ENCODE results near the gene TICAM1.
"Not testable (repeated sequence)": the region's sequence is repeated elsewhere in the genome, so short reads cannot be mapped to it uniquely, and the experiment has no call there.

TICAM1 gene

DNA sequence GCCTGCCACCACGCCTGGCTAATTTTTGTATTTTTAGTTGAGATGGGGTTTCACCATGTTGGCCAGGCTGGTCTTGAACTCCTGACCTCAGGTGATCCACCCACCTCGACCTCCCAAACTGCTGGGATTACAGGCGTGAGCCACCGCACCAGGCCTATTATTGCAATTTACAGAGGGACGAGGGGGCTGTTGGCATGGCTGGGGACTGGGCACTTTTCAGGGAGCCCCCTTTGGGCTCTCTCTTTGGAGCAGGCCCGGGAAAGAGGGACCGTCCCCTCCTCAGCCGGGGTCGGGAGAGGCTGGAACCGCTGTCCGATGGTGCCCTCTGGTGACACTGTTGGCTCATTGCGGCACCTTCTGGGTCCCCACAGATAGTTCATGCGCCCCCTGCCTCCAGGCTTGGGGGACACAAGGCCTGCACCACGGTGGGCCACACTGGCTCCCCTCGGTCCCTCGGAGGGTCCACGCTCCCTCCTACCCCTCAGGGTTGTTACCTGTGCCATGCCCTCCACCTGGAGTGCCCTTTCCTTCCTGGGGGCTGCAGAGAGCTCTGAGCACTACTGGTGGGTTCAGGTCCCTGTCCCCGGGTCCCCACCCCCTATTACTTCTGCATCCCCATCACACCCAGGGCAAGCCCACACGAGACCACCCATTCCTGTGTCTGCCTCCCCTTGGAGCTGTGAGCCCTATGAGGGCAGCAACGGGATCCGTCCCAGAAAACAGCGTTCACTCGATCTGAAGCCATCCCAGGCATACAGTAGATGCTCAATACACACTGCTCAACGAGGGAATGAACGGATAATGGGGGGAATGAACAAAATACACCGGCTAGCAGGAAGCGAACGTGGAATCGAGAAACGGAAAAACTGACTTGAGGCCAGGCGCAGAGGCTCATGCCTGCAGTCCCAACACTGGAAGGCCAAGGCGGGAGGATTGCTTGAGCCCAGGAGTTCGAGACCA is 27.5 kb downstream of the TICAM1 start:
- peak; percentile 24 for DNase-seq

- DNase-seq, result no peak
These were observed 28.8 kb downstream of the TICAM1 start for GRCh38 chr19:4802711-4803110.

GRCh38 chr19:4801085-4801619 is 30.4 kb downstream of the TICAM1 start:
- DNase-seq, result no peak

- no peak for DNase-seq
These were observed 30.9 kb downstream of the TICAM1 start for GRCh38 chr19:4800591-4801081.

- no peak for DNase-seq
These were observed 36.1 kb downstream of the TICAM1 start for GRCh38 chr19:4795400-4795799.

DNA sequence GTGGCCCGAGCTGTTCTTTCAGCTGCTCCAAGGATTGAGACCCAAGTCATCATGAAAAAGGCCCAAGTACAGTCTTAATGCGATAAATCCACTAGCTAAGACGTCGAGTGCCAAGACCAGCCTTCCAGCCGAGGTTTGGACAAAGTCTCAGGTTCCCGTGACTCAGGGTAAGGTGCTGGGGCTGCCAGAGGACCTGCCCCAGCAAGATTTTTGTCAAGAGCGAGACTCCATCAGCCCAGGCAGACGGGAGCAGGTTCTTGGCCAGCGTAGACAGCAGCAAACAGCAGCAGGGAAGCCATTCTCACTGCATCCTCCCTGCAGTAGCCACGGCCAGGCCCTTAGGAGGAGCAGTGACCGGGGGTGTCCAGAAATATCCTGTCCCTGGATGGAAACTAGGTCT is 36.5 kb downstream of the TICAM1 start:
- DNase-seq, result no peak

DNA sequence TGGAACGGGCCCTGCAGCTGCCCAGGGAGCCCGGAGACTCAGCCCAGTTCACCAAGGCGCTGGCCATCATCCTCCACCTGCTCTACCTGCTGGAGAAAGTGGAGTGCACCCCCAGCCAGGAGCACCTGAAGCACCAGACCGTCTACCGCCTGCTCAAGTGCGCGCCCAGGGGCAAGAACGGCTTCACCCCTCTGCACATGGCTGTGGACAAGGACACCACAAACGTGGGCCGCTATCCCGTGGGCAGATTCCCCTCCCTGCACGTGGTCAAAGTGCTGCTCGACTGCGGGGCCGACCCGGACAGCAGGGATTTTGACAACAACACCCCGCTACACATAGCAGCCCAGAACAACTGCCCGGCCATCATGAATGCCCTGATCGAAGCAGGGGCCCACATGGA is 38.2 kb downstream of the TICAM1 start:
- DNase-seq, result not testable (repeated sequence)

GRCh38 chr19:4792866-4793195 is 38.7 kb downstream of the TICAM1 start:
- not testable (repeated sequence) for DNase-seq

GRCh38 chr19:4792019-4792865 is 39.3 kb downstream of the TICAM1 start:
- not testable (repeated sequence) for DNase-seq

DNA sequence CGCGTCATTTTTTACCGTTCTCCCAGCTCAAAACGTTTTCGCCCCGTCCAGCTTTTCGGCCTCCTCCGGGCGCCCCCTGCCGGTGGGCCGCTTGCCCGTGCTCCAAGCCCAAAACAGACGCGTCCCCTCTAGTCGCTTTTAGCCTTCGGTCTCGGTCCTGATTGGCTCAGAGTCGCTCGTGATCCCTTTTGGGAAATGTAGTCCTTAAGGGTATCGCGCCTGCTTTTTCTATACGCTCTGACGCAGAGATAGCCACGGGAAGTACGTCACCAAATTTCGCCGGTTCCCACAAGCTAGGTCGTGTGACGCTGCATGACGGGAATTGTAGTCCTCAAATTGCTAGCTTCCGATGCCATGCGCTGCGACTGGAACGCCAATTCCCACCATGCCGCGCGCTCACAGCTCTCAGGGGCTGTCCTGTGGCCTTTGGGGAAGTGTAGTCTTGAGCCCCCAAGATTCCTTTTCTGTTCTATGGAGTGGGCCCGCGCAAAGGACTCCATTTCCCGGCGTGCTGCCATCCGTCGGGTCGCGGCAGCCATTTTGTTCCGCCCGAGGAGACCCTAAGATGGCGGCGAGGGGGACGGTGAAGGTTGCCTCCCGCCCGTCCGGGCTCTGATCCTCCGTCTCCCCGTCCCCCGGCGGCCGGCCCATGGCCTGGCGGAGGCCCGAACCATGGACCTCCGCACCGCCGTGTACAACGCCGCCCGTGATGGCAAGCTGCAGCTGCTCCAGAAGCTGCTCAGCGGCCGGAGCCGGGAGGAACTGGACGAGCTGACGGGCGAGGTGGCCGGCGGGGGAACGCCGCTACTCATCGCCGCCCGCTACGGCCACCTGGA is 40.1 kb downstream of the TICAM1 start, which contains the start of gene FEM1A:
Gene FEM1A, plus strand, starts transcription at position 552 of the 836 bp plus-strand sequence. Its CDS starts 121 bp downstream, at position 673.
- peak; percentile 100 for DNase-seq

DNA sequence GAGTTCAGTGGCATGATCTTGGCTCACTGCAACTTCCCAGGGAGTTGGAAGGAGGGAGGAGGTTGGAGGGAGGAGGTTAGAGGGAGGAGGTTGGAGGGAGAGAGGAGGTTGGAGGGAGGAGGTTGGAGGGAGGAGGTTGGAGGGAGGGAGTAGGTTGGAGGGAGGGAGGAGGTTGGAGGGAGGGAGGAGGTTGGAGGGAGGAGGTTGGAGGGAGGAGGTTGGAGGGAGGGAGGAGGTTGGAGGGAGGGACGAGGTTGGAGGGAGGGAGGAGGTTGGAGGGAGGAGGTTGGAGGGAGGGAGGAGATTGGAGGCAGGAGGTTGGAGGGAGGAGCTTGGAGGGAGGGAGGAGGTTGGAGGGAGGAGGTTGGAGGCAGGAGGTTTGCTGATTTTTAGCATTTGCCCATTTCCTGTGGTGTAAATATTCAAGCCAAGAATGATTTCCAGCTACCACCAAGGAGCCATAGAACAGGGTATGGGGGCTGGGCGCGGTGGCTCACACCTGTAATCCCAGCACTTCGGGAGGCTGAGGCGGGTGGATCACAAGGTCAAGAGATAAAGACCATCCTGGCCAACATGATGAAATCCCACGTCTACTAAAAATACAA is 45.0 kb downstream of the TICAM1 start:
- not testable (repeated sequence) for DNase-seq

DNA sequence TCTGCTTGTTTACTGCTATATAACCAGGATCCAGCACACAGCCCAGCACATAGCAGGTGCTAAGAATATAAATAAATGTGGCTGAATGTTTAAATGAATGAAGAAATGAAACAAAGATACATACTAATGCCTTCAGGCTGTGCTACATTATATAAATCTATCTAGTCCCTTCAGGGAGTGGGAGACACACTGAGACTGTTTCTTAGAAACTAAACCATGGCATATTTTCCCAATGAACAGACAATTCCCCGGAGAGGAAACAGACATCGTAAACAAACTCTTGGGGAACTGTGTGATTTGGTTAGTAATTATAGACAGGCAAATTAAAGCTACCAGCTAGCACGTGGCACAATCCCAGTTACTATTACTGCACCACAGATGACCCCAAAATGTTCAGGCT is 49.7 kb downstream of the TICAM1 start:
- no peak for DNase-seq

GRCh38 chr19:4780860-4781259 is 50.7 kb downstream of the TICAM1 start:
- DNase-seq, result no peak

- DNase-seq, result not testable (repeated sequence)
These were observed 53.4 kb downstream of the TICAM1 start for GRCh38 chr19:4778124-4778523.

GRCh38 chr19:4776436-4777211 is 54.9 kb downstream of the TICAM1 start:
- no peak for DNase-seq

DNA sequence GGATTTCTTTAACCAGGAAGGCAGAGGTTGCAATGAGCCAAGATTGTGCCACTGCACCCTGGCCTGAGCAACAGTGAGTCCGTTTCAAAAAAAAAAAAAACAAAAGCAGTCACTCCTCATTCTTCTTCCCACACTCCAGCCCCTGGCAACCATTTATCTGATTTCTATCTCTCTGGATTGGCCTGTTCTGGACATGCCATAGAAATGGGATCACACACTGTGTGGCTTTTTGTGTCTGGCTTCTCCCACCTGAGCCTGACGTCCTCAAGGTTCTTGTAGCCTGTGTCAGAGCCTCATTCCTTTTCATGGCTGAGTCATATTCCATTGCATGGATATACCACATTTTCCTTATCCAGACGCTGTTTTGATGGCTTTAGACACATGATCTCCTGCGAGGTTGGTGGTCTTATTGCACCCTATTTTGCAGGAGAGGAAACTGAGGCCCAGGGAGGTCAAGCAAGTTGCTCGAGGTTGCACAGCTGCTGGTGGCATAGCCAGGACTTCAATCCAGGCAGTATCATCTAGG is 55.8 kb downstream of the TICAM1 start:
- DNase-seq, result no peak

GRCh38 chr19:4774136-4774535 is 57.4 kb downstream of the TICAM1 start:
- DNase-seq, result no peak

- no peak for DNase-seq
These were observed 58.4 kb downstream of the TICAM1 start for GRCh38 chr19:4773047-4773640.

GRCh38 chr19:4772566-4772965 is 58.9 kb downstream of the TICAM1 start:
- DNase-seq, result no peak

Measured in KG1 (cell line).